ENCODE measurements around the gene SEMA4G. TPM values are rescaled to one million over a fixed set of nuclear protein-coding genes. Genes with fewer than 3 reads are reported as not detected.

The SEMA4G gene
- total RNA-seq, 4 donors from 2014 or later = 0.66 to 2.5 (median 1.4) TPM

- intact Hi-C loops (cut with DNase I) = no loop called here
- Histone ChIP-seq H3K27ac (replicated peaks in 1 of 4) (no peak overlapping the region), H3K4me1 (peaks cover 16 to 28% (median 24%) of the 10 kb centered on the region in 4 donors), H3K4me3 (no peak overlapping the region), H3K27me3 (no peaks in the 10 kb centered on the region), H3K36me3 (peaks cover 9 to 80% (median 72%) of the 10 kb centered on the region in 4 donors), H3K9me3 (no peaks in the 10 kb centered on the region)
- TF ChIP-seq POLR2A (IDR thresholded peaks at IDR 0.05; ENCODE audit: low read depth) (no peak), EP300 (IDR thresholded peaks at IDR 0.05) (no peak), POLR2AphosphoS5 (IDR thresholded peaks at IDR 0.05) (no peak)
- TF ChIP-seq, protein P1, sequence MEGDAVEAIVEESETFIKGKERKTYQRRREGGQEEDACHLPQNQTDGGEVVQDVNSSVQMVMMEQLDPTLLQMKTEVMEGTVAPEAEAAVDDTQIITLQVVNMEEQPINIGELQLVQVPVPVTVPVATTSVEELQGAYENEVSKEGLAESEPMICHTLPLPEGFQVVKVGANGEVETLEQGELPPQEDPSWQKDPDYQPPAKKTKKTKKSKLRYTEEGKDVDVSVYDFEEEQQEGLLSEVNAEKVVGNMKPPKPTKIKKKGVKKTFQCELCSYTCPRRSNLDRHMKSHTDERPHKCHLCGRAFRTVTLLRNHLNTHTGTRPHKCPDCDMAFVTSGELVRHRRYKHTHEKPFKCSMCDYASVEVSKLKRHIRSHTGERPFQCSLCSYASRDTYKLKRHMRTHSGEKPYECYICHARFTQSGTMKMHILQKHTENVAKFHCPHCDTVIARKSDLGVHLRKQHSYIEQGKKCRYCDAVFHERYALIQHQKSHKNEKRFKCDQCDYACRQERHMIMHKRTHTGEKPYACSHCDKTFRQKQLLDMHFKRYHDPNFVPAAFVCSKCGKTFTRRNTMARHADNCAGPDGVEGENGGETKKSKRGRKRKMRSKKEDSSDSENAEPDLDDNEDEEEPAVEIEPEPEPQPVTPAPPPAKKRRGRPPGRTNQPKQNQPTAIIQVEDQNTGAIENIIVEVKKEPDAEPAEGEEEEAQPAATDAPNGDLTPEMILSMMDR (IDR thresholded peaks at IDR 0.05) = no peak
- WGBS = 91% methylated on average over 8 of the region's 24 CpGs
- no peak for DNase-seq (ENCODE audit: extremely low spot score)
Observed at GRCh38 chr10:100982916-100983830, 13.9 kb downstream of the SEMA4G start.

- TF ChIP-seq POLR2A (IDR thresholded peaks at IDR 0.05; ENCODE audit: low read depth) (no peak), EP300 (IDR thresholded peaks at IDR 0.05) (no peak), POLR2AphosphoS5 (IDR thresholded peaks at IDR 0.05) (no peak)
- TF ChIP-seq, protein P1 (IDR thresholded peaks at IDR 0.05) = no peak
- no peaks in the 10 kb centered on the region for H3K9me3 ChIP-seq
- intact Hi-C loops (cut with DNase I) = no loop called here
- H3K27ac ChIP-seq (replicated peaks in 1 of 4) = no peak overlapping the region
- no peak overlapping the region for H3K4me3 ChIP-seq
- 72% methylated on average over 6 of the region's 13 CpGs for WGBS
- H3K36me3 ChIP-seq = peaks cover 9 to 71% (median 64%) of the 10 kb centered on the region in 4 donors
- DNase-seq (ENCODE audit: extremely low spot score) = no peak
- H3K4me1 ChIP-seq = peaks cover 22 to 37% (median 33%) of the 10 kb centered on the region in 4 donors
- no peaks in the 10 kb centered on the region for H3K27me3 ChIP-seq
Observed at GRCh38 chr10:100983868-100984671, 14.8 kb downstream of the SEMA4G start.

GRCh38 chr10:100984672-100985177, 15.4 kb downstream of the SEMA4G start:
- no peak for TF ChIP-seq EP300 (IDR thresholded peaks at IDR 0.05)
- TF ChIP-seq, protein P1 (IDR thresholded peaks at IDR 0.05) = no peak
- TF ChIP-seq POLR2A (IDR thresholded peaks at IDR 0.05; ENCODE audit: low read depth) = no peak
- no peak for TF ChIP-seq POLR2AphosphoS5 (IDR thresholded peaks at IDR 0.05)
- H3K36me3 ChIP-seq = peaks cover 9 to 68% (median 61%) of the 10 kb centered on the region in 4 donors
- intact Hi-C loops (cut with DNase I) = loop anchor here (5.0 kb wide), 1 partner anchor 43 kb away; no protein-coding TSS in a partner anchor
- no peak overlapping the region for H3K4me3 ChIP-seq
- H3K27ac ChIP-seq (replicated peaks in 1 of 4) = no peak overlapping the region
- DNase-seq (ENCODE audit: extremely low spot score) = no peak
- WGBS = 83% methylated on average over 2 of the region's 2 CpGs
- H3K9me3 ChIP-seq = no peaks in the 10 kb centered on the region
- peaks cover 22 to 43% (median 37%) of the 10 kb centered on the region in 4 donors for H3K4me1 ChIP-seq
- H3K27me3 ChIP-seq = no peaks in the 10 kb centered on the region

DNA sequence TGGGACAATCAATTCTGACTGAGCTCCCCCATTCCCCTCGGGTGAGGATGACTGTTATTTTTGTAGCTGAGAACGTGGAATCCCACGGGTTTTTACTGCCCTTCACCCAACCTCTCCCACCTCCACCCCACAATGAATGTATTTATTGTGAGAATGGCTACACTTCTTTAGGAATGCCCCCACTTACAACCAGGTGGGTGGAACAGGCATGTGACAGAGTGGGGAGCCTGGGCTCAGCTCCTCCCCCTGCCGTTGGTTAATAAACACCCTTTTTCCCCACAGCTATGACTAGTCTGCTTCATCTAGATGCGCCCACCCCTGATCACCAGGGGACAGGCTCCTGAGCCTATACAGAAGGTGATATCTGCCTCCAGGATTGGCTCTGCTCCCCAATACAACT, 16.0 kb downstream of the SEMA4G start:
- no peaks in the 10 kb centered on the region for H3K27me3 ChIP-seq
- no peak for DNase-seq (ENCODE audit: extremely low spot score)
- WGBS = 69% methylated on average over 5 of the region's 5 CpGs
- H3K4me3 ChIP-seq = no peak overlapping the region
- TF ChIP-seq EP300 (IDR thresholded peaks at IDR 0.05) (no peak), POLR2A (IDR thresholded peaks at IDR 0.05; ENCODE audit: low read depth) (no peak), POLR2AphosphoS5 (IDR thresholded peaks at IDR 0.05) (no peak)
- TF ChIP-seq, protein P1 (IDR thresholded peaks at IDR 0.05) = no peak
- intact Hi-C loops (cut with DNase I) = loop anchor here (5.0 kb wide), 1 partner anchor 42 kb away; no protein-coding TSS in a partner anchor
- H3K36me3 ChIP-seq = peaks cover 9 to 68% (median 59%) of the 10 kb centered on the region in 4 donors
- H3K27ac ChIP-seq (replicated peaks in 1 of 4) = no peak overlapping the region
- no peaks in the 10 kb centered on the region for H3K9me3 ChIP-seq
- H3K4me1 ChIP-seq = peaks cover 22 to 49% (median 38%) of the 10 kb centered on the region in 4 donors
